ENCODE results near the gene SLC30A2. TPM values are rescaled to one million over a fixed set of nuclear protein-coding genes. Genes with fewer than 3 reads are reported as not detected.

Gene SLC30A2
- total and polyA plus RNA-seq, 9 of the 15 experiments (the other 6 are each of a cell fraction or from before 2014, with no cell fraction given), result 0.01 to 0.18 (median 0.06) TPM; not detected in 3

- intact Hi-C loops (cut with micrococcal nuclease), result no loop called here
- Histone ChIP-seq H4K20me1 (replicated peaks; ENCODE audit: control insufficient read depth, insufficient read depth, low read length) (no peaks in the 10 kb centered on the region), H3K9me3 (replicated peaks; ENCODE audit: control insufficient read depth, insufficient read depth, low read depth, low read length) (no peaks in the 10 kb centered on the region), H3K9ac (ENCODE audit: insufficient read depth in 1 of 2, low read depth in 2 of 2, low read length in 2 of 2) (no peak overlapping the region; a peak in 2 of 4 replicates), H3K4me1 (replicated peaks in 1 of 2; ENCODE audit: control insufficient read depth in 2 of 2, insufficient read depth in 2 of 2, low read length in 2 of 2) (peaks cover 19 to 48% of the 10 kb centered on the region in 2 experiments), H3K27me3 (ENCODE audit: control insufficient read depth in 2 of 2, insufficient read depth in 2 of 2, low read length in 2 of 2) (no peaks in the 10 kb centered on the region), H3K4me2 (ENCODE audit: insufficient read depth, low read length) (no peak overlapping the region), H2AFZ (ENCODE audit: low read depth, low read length) (peak overlapping the region; percentile 42), H3K36me3 (ENCODE audit: control insufficient read depth, insufficient read depth, low read length) (no peaks in the 10 kb centered on the region), H3K9me1 (ENCODE audit: control insufficient read depth, insufficient read depth, low read length) (no peaks in the 10 kb centered on the region), H3K27ac (ENCODE audit: extremely low read depth, low read depth, low read length) (peak overlapping the region; percentile 21; the same call in 1 of the 3 replicates), H3K4me3 (no peak overlapping the region), H3K79me2 (ENCODE audit: control insufficient read depth, insufficient read depth, low read length) (no peaks in the 10 kb centered on the region)
- WGBS (ENCODE audit: insufficient coverage, low coverage, missing lambda C conversion rate), result 22% methylated on average over 3 of the region's 3 CpGs
- in situ Hi-C loops (cut with MboI), result no loop called here
- CTCF ChIA-PET (ENCODE audit: low intra/inter-chr PET ratio), result no interaction called here
- ATAC-seq (peak; percentile 58), DNase-seq (ENCODE audit: extremely low read depth in 1 of 4, low spot score in 3 of 4) (peak in 1 of 4 experiments; percentile 67), FAIRE-seq (no peak)
- POLR2A ChIA-PET, result interaction anchor here (4.8 kb wide), 1 partner anchor 12 kb away, joined by 33 read pairs; no protein-coding TSS in a partner anchor
- no TSS peak for BruUV-seq (replicated peaks)
- TF ChIP-seq U2AF1 (optimal IDR thresholded peaks at IDR 0.05; ENCODE audit: low read depth, low read length) (no peak), ZNF511 (CRISPR knock-in tag; IDR thresholded peaks at IDR 0.05) (no peak), C11orf30 (IDR thresholded peaks at IDR 0.05; ENCODE audit: low read depth) (no peak), ARID1B (IDR thresholded peaks at IDR 0.05) (peak; percentile 42; the same call in 1 of the 2 replicates), REST (IDR thresholded peaks at IDR 0.05; ENCODE audit: borderline replicate concordance) (no peak), REST (CRISPR knock-in tag; IDR thresholded peaks at IDR 0.05; ENCODE audit: low read depth) (no peak), POU5F1 (IDR thresholded peaks at IDR 0.05; ENCODE audit: borderline replicate concordance, low read depth, low read length, partially characterized antibody) (no peak), ESRRA (IDR thresholded peaks at IDR 0.05; ENCODE audit: borderline replicate concordance, low read depth) (peak; percentile 30; the same call in 1 of the 2 replicates), NBN (IDR thresholded peaks at IDR 0.05; ENCODE audit: low read depth) (no peak), CBFA2T3 (IDR thresholded peaks at IDR 0.05) (peak; percentile 80), ZBTB8A (IDR thresholded peaks at IDR 0.05; ENCODE audit: partially characterized antibody) (no peak), BDP1 (IDR thresholded peaks at IDR 0.05; ENCODE audit: insufficient read depth, insufficient read length) (no peak), ZNF175 (CRISPR knock-in tag; IDR thresholded peaks at IDR 0.05; ENCODE audit: low read depth) (no peak), PATZ1 (CRISPR knock-in tag; IDR thresholded peaks at IDR 0.05; ENCODE audit: borderline replicate concordance) (no peak)
Observed at GRCh38 chr1:26082020-26082350, 36.1 kb upstream of the SLC30A2 start.
